K562 (cell line): Measurements from ENCODE around the gene RNF4. TPM values are rescaled to one million over a fixed set of nuclear protein-coding genes. Genes with fewer than 3 reads are reported as not detected.

ENCODE experiments used
- CTBP1 ChIP-seq: fragments of 450-650 bp; IDR thresholded peaks from 2 replicates; pipeline ENCODE4 v1.6.1; 2016; ENCODE audit warnings: borderline replicate concordance
- CTCF ChIP-seq, 3 experiments: IDR thresholded peaks in 2 of 3; conservative IDR thresholded peaks in 1 of 3; 2 replicates each; pipeline ENCODE4 v1.5.1; 2011 to 2012; ENCODE audit warnings: low read length in 3 of 3, mild to moderate bottlenecking in 3 of 3, control low read depth in 2 of 3, improper control_type of control experiment in 1 of 3, inconsistent platforms in 1 of 3, low read depth in 1 of 3, mixed read lengths in 1 of 3, moderate library complexity in 1 of 3; ENCODE audit not compliant: insufficient read depth in 2 of 3
- E2F8 ChIP-seq: fragments of 450-650 bp; IDR thresholded peaks from 2 replicates; pipeline ENCODE4 v1.7.1; 2018; ENCODE audit warnings: mild to moderate bottlenecking, low read depth; ENCODE audit not compliant: partially characterized antibody
- ETS1 ChIP-seq: conservative IDR thresholded peaks from 2 replicates; pipeline ENCODE4 v1.6.1; 2011; ENCODE audit warnings: low read depth, mild to moderate bottlenecking, low read length; ENCODE audit not compliant: control insufficient read depth
- GTF2E2 ChIP-seq: fragments of 200-800 bp; sonication (Bioruptor generic); IDR thresholded peaks from 2 replicates; pipeline ENCODE4 v1.6.1; 2016; ENCODE audit warnings: missing genetic modification characterization, missing compliant biosample characterization
- L3MBTL2 ChIP-seq: fragments of 450-650 bp; IDR thresholded peaks from 2 replicates; pipeline ENCODE4 v1.6.1; 2016; ENCODE audit warnings: mild to moderate bottlenecking, moderate library complexity
- MAZ ChIP-seq, 2 experiments: fragments of 450-650 bp in 1 of 2; sonication (generic) in 1 of 2; formaldehyde crosslinking; IDR thresholded peaks in 1 of 2; conservative IDR thresholded peaks in 1 of 2; 2 replicates each; pipeline versions ENCODE4 v1.4.0 to v1.5.0; 2020; ENCODE audit warnings: mild to moderate bottlenecking in 1 of 2, missing genetic modification reagents in 1 of 2
- MED1 ChIP-seq: sonication (generic); formaldehyde crosslinking; IDR thresholded peaks from 2 replicates; pipeline ENCODE4 v1.8.1; 2023; ENCODE audit warnings: missing genetic modification reagents, borderline replicate concordance
- NONO ChIP-seq, 2 experiments: fragments of 200-400 bp in 1 of 2; fragments of 450-650 bp in 1 of 2; formaldehyde crosslinking in 1 of 2; IDR thresholded peaks; 2 replicates each; pipeline ENCODE4 v1.6.1; 2017; ENCODE audit warnings: low read depth in 2 of 2, mild to moderate bottlenecking in 2 of 2, moderate library complexity in 2 of 2, low read length in 1 of 2
- PHF21A ChIP-seq: fragments of 450-650 bp; IDR thresholded peaks from 2 replicates; pipeline ENCODE4 v1.6.1; 2017; ENCODE audit warnings: low read depth, borderline replicate concordance
- SRF ChIP-seq, 2 experiments: fragments of 250-450, 450-650 bp in 1 of 2; sonication (Bioruptor Pico) in 1 of 2; sonication (generic) in 1 of 2; formaldehyde crosslinking; IDR thresholded peaks; 2 replicates each; pipeline versions ENCODE4 v1.5.0 to v1.5.1; 2020 to 2022; ENCODE audit warnings: mild to moderate bottlenecking in 1 of 2, missing genetic modification reagents in 1 of 2
- TEAD1 ChIP-seq, 2 experiments: fragments of 450-650 bp in 1 of 2; sonication (generic) in 1 of 2; formaldehyde crosslinking; IDR thresholded peaks; 2 replicates each; pipeline versions ENCODE4 v1.4.0 to v1.8.0; 2020 to 2022; ENCODE audit warnings: mild to moderate bottlenecking in 2 of 2, missing genetic modification reagents in 1 of 2
- TEAD2 ChIP-seq: fragments of 450-650 bp; IDR thresholded peaks from 2 replicates; pipeline ENCODE4 v1.6.1; 2016; ENCODE audit warnings: missing genetic modification characterization, control low read depth, missing compliant biosample characterization
- ZBTB7A ChIP-seq: IDR thresholded peaks from 2 replicates; pipeline ENCODE4 v1.6.1; 2011; ENCODE audit warnings: low read depth, mild to moderate bottlenecking, low read length, moderate library complexity, borderline replicate concordance; ENCODE audit not compliant: control insufficient read depth
- ZNF280A ChIP-seq: fragments of 450-650 bp; IDR thresholded peaks from 2 replicates; pipeline ENCODE4 v1.6.1; 2018; ENCODE audit warnings: mild to moderate bottlenecking, low read depth; ENCODE audit not compliant: partially characterized antibody
- ZNF764 ChIP-seq: fragments of 250-450 bp; sonication (Bioruptor Pico); IDR thresholded peaks from 2 replicates; pipeline ENCODE4 v1.4.0; 2020; ENCODE audit warnings: low read depth, mild to moderate bottlenecking, moderate library complexity
- polyA plus RNA-seq, 8 experiments: library from polyadenylated mRNA; depleted of rRNA in 4 of 8; stranded (reverse) in 5 of 8; unstranded in 3 of 8; fragments of >200 nt; fragmentation: Nextera tagmentation in 2 of 8; fragmentation: Illumina TruSeq in 1 of 8; extraction: Ambion mirVana in 2 of 8; extraction: Trizol in 1 of 8; gene quantifications; 2 replicates each; pipeline versions ENCODE4 v1.2.1 to v1.2.3, GENCODE V29; 2011 to 2014; ENCODE audit warnings: inconsistent platforms in 1 of 8, missing spikeins in 1 of 8
- total RNA-seq, 7 experiments: library from RNA; depleted of rRNA in 6 of 7; stranded (reverse); fragments of >200 nt in 6 of 7; fragmentation: Illumina TruSeq in 2 of 7; extraction: Trizol in 2 of 7; gene quantifications; 2 replicates each; pipeline versions ENCODE4 v1.2.1 to v1.2.3, GENCODE V29; 2011 to 2021; ENCODE audit warnings: low replicate concordance in 1 of 7

The RNF4 gene
- total and polyA plus RNA-seq, 9 of the 15 experiments (the other 6 are each of a cell fraction or from before 2014, with no cell fraction given) = 19.2 to 59.3 (median 44.8) TPM

GRCh38 chr4:2441393-2442174, 27.3 kb upstream of the RNF4 start (continued):
- peak; percentile 95 for TF ChIP-seq ZBTB7A
- TF ChIP-seq L3MBTL2 = peak; percentile 32
- peak; percentile 99 to 100 (median 99) for TF ChIP-seq CTCF (IDR thresholded peaks at IDR 0.05 in 2 of 3, conservative IDR thresholded peaks at IDR 0.05 in 1 of 3; ENCODE audit: insufficient read depth in 2 of 3, low read depth in 1 of 3, low read length in 3 of 3)
- TF ChIP-seq TEAD1 (CRISPR knock-in tag; IDR thresholded peaks at IDR 0.05) = peak in 1 of 2 experiments; percentile 67; a peak in 1 of 4 replicates
- 0 out of 2 replicates have a peak, but pooled peaks have one; percentile 11 for TF ChIP-seq ETS1
- TF ChIP-seq NONO (IDR thresholded peaks at IDR 0.05; ENCODE audit: low read depth in 2 of 2, low read length in 1 of 2) = no peak
- no peak for TF ChIP-seq GTF2E2 (tag)
- no peak for TF ChIP-seq ZNF280A
- no peak for TF ChIP-seq MED1
- peak; percentile 16 for TF ChIP-seq E2F8
- no peak for TF ChIP-seq TEAD2 (tag)
- 0 out of 4 replicates have a peak, but pooled peaks of 1 of the 2 experiments have one; percentile 29 for TF ChIP-seq SRF (CRISPR knock-in tag; IDR thresholded peaks at IDR 0.05)
- TF ChIP-seq PHF21A = peak; percentile 92
- peak; percentile 96 for TF ChIP-seq CTBP1
- peak; percentile 62 to 93 for TF ChIP-seq MAZ (CRISPR knock-in tag; conservative IDR thresholded peaks at IDR 0.05 in 1 of 2, IDR thresholded peaks at IDR 0.05 in 1 of 2)
- 0 out of 2 replicates have a peak, but pooled peaks have one; percentile 26 for TF ChIP-seq ZNF764 (CRISPR knock-in tag)
